ENCODE results near the gene HAAO. TPM values are rescaled to one million over a fixed set of nuclear protein-coding genes. Genes with fewer than 3 reads are reported as not detected.

The HAAO gene
- total and polyA plus RNA-seq, 2 of the 8 experiments (the other 6 are each of a cell fraction or from before 2014, with no cell fraction given), result 2.5 to 7.0 TPM

- Histone ChIP-seq H3K23ac (ENCODE audit: insufficient read length) (no peak overlapping the region), H3K4me3 (ENCODE audit: extremely low read depth in 1 of 4, insufficient read depth in 2 of 4, low read depth in 3 of 4, low read length in 4 of 4) (no peak overlapping the region), H4K20me1 (replicated peaks in 1 of 2; ENCODE audit: control insufficient read depth in 1 of 2, insufficient read depth in 2 of 2, low read length in 2 of 2) (no peaks in the 10 kb centered on the region), H4K91ac (replicated peaks; ENCODE audit: insufficient read length, low read length) (no peak overlapping the region), H2BK5ac (ENCODE audit: low read depth, low read length) (no peak overlapping the region), H3K4me1 (replicated peaks in 1 of 4; ENCODE audit: control insufficient read depth in 3 of 4, insufficient read depth in 4 of 4, low read length in 3 of 4) (no peaks in the 10 kb centered on the region), H3K4ac (replicated peaks; ENCODE audit: insufficient read length, low read depth, low read length) (no peak overlapping the region), H2AFZ (ENCODE audit: low read length) (no peak overlapping the region), H3K27me3 (replicated peaks in 1 of 4; ENCODE audit: control insufficient read depth in 3 of 4, extremely low read depth in 1 of 4, insufficient read depth in 3 of 4, low read length in 3 of 4) (no peaks in the 10 kb centered on the region), H2BK120ac (replicated peaks; ENCODE audit: low read depth, low read length) (no peak overlapping the region), H3K9ac (replicated peaks in 1 of 4; ENCODE audit: extremely low read depth in 1 of 4, low read depth in 3 of 4, low read length in 3 of 4) (no peak overlapping the region), H3K79me2 (ENCODE audit: control insufficient read depth in 1 of 2, insufficient read depth in 2 of 2, low read length in 2 of 2) (no peaks in the 10 kb centered on the region), H2BK20ac (ENCODE audit: low read length) (no peak overlapping the region), H4K5ac (ENCODE audit: insufficient read length, low read depth, low read length) (no peak overlapping the region), H4K8ac (ENCODE audit: extremely low read depth, insufficient read depth, low read length) (no peak overlapping the region), H3K9me3 (ENCODE audit: insufficient read depth in 2 of 2, low read depth in 1 of 2, low read length in 1 of 2) (no peaks in the 10 kb centered on the region), H3K56ac (replicated peaks; ENCODE audit: insufficient read length, low read depth, low read length) (no peak overlapping the region), H2AK5ac (ENCODE audit: low read depth, low read length) (no peak overlapping the region), H2BK15ac (ENCODE audit: low read length) (no peak overlapping the region), H3K18ac (ENCODE audit: extremely low read depth, low read length) (no peak overlapping the region), H3K4me2 (ENCODE audit: insufficient read depth in 1 of 2, low read depth in 2 of 2, low read length in 2 of 2) (no peak overlapping the region), H3K27ac (ENCODE audit: low read depth, low read length) (no peak overlapping the region), H3K36me3 (ENCODE audit: control insufficient read depth in 2 of 4, insufficient read depth in 4 of 4, low read length in 3 of 4) (peaks cover 0 to 3% (median 0%) of the 10 kb centered on the region in 4 experiments; a peak in 2 of 8 replicates), H3K14ac (ENCODE audit: insufficient read length) (no peak overlapping the region), H2BK12ac (ENCODE audit: low read depth, low read length) (no peak overlapping the region), H3K23me2 (ENCODE audit: low read depth, low read length) (no peaks in the 10 kb centered on the region), H3K79me1 (ENCODE audit: low read depth, low read length) (no peaks in the 10 kb centered on the region; the same call in 1 of the 2 replicates)
- WGBS, 2 experiments (ENCODE audit: extremely low coverage in 1 of 2, insufficient coverage in 1 of 2, insufficient read length in 1 of 2, insufficient replicate concordance in 2 of 2, low coverage in 1 of 2, low lambda C conversion rate in 2 of 2, missing lambda C conversion rate in 1 of 2), result 83% methylated on average over 10 of the region's 10 CpGs; no CpG with 5 or more reads in 1 of the 2 experiments
- ChIA-PET CTCF (ENCODE audit: partially characterized antibody) (interaction anchor here (1.4 to 4.5 kb wide), 3 partner anchors 13 to 17 kb away, joined by 4 to 23 read pairs (median 16); no protein-coding TSS in a partner anchor), POLR2A (ENCODE audit: partially characterized antibody) (no interaction called here)
- DNase-seq (ENCODE audit: low read depth in 1 of 2, low spot score in 2 of 2), result no peak
- no peak for FAIRE-seq
- TF ChIP-seq SIX5 (IDR thresholded peaks at IDR 0.05; ENCODE audit: low read depth, low read length) (no peak), SIRT6 (IDR thresholded peaks at IDR 0.05; ENCODE audit: low read length) (no peak), CTCF (IDR thresholded peaks at IDR 0.05; ENCODE audit: control extremely low read depth in 1 of 3, insufficient read depth in 1 of 3, low read depth in 1 of 3, low read length in 3 of 3) (no peak)
Measured at GRCh38 chr2:42756150-42756775, 36.1 kb downstream of the HAAO start.

Data from H1 (cell line).